ENCODE measurements around the gene USP37. TPM values are rescaled to one million over a fixed set of nuclear protein-coding genes. Genes with fewer than 3 reads are reported as not detected.

Gene USP37
- total RNA-seq, 1 donor from 2014 or later = 17.8 TPM

DNA sequence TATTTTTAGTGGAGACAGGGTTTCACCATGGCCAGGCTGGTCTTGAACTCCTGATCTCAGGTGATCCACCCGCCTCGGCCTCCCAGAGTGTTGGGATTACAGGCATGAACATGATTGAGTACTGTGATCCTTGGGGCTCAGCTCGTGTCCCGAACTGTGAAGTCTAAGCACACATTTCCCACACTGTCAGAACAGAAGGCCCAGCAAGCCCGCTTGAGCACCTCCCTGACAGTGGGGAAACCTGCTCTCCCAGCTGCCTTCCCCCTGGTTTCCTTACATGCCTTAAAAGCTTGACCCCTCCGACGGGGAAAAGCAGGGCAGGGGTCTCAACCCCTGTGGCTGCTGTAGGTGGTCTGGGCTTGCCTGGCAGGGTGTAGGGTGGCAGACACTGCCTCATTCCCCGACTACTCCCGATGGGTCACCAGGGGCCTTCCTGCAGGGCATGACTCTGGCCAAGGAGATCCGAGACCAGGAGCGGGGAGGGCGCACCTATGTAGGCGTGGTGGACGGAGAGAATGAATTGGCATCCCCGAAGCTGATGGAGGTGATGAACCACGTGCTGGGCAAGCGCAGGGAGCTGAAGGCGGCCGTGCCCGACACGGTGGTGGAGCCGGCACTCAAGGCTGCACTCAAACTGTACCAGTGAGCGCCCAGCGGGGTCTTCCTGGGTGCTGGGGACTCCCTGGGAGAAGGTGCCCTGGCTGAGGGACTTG lies 139.1 kb downstream of the USP37 start:
- Mint-ChIP-seq H3K36me3 (no peaks in the 10 kb centered on the region), H3K27ac (no peak overlapping the region), H3K4me1 (no peaks in the 10 kb centered on the region), H3K9me3 (no peaks in the 10 kb centered on the region), H3K4me3 (no peak overlapping the region), H3K27me3 (ENCODE audit: low read depth) (no peaks in the 10 kb centered on the region)
- DNase-seq (ENCODE audit: low spot score in 2 of 2, unreplicated experiment in 2 of 2) = no peak
- TF ChIP-seq, protein P1, sequence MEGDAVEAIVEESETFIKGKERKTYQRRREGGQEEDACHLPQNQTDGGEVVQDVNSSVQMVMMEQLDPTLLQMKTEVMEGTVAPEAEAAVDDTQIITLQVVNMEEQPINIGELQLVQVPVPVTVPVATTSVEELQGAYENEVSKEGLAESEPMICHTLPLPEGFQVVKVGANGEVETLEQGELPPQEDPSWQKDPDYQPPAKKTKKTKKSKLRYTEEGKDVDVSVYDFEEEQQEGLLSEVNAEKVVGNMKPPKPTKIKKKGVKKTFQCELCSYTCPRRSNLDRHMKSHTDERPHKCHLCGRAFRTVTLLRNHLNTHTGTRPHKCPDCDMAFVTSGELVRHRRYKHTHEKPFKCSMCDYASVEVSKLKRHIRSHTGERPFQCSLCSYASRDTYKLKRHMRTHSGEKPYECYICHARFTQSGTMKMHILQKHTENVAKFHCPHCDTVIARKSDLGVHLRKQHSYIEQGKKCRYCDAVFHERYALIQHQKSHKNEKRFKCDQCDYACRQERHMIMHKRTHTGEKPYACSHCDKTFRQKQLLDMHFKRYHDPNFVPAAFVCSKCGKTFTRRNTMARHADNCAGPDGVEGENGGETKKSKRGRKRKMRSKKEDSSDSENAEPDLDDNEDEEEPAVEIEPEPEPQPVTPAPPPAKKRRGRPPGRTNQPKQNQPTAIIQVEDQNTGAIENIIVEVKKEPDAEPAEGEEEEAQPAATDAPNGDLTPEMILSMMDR (IDR thresholded peaks at IDR 0.05; ENCODE audit: unreplicated experiment) = no peak

- H3K4me3 Mint-ChIP-seq = no peak overlapping the region
- TF ChIP-seq, protein P1 (IDR thresholded peaks at IDR 0.05; ENCODE audit: unreplicated experiment) = no peak
- no peaks in the 10 kb centered on the region for H3K9me3 Mint-ChIP-seq
- no peaks in the 10 kb centered on the region for H3K4me1 Mint-ChIP-seq
- no peaks in the 10 kb centered on the region for H3K27me3 Mint-ChIP-seq (ENCODE audit: low read depth)
- H3K27ac Mint-ChIP-seq = no peak overlapping the region
- no peaks in the 10 kb centered on the region for H3K36me3 Mint-ChIP-seq
- DNase-seq (ENCODE audit: low spot score in 2 of 2, unreplicated experiment in 2 of 2) = no peak
Observed at GRCh38 chr2:218427741-218428140, 140.4 kb downstream of the USP37 start.

DNA sequence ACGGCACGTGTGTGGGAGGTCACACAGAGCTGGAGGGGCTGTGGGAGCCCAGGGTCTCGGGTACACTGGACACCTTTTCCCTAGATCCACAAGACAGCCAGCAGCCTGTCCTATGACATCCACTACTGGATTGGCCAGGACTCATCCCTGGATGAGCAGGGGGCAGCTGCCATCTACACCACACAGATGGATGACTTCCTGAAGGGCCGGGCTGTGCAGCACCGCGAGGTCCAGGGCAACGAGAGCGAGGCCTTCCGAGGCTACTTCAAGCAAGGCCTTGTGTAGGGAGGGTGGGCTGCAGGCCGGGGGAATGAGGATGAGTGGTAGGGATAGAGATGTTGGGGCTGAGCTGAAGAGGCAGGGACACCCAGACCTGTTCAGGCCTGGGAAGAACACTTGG lies 142.6 kb downstream of the USP37 start:
- Mint-ChIP-seq H3K9me3 (no peaks in the 10 kb centered on the region), H3K4me3 (no peak overlapping the region), H3K27me3 (ENCODE audit: low read depth) (no peaks in the 10 kb centered on the region), H3K36me3 (no peaks in the 10 kb centered on the region), H3K4me1 (peaks cover 6% of the 10 kb centered on the region), H3K27ac (no peak overlapping the region)
- no peak for DNase-seq (ENCODE audit: low spot score in 2 of 2, unreplicated experiment in 2 of 2)
- TF ChIP-seq, protein P1 (IDR thresholded peaks at IDR 0.05; ENCODE audit: unreplicated experiment) = no peak

- Mint-ChIP-seq H3K27me3 (ENCODE audit: low read depth) (no peaks in the 10 kb centered on the region), H3K4me1 (peaks cover 6% of the 10 kb centered on the region), H3K4me3 (no peak overlapping the region), H3K36me3 (no peaks in the 10 kb centered on the region), H3K9me3 (no peaks in the 10 kb centered on the region), H3K27ac (no peak overlapping the region)
- TF ChIP-seq, protein P1 (IDR thresholded peaks at IDR 0.05; ENCODE audit: unreplicated experiment) = no peak
- no peak for DNase-seq (ENCODE audit: low spot score in 2 of 2, unreplicated experiment in 2 of 2)
Observed at GRCh38 chr2:218423584-218423983, 144.6 kb downstream of the USP37 start.

DNA sequence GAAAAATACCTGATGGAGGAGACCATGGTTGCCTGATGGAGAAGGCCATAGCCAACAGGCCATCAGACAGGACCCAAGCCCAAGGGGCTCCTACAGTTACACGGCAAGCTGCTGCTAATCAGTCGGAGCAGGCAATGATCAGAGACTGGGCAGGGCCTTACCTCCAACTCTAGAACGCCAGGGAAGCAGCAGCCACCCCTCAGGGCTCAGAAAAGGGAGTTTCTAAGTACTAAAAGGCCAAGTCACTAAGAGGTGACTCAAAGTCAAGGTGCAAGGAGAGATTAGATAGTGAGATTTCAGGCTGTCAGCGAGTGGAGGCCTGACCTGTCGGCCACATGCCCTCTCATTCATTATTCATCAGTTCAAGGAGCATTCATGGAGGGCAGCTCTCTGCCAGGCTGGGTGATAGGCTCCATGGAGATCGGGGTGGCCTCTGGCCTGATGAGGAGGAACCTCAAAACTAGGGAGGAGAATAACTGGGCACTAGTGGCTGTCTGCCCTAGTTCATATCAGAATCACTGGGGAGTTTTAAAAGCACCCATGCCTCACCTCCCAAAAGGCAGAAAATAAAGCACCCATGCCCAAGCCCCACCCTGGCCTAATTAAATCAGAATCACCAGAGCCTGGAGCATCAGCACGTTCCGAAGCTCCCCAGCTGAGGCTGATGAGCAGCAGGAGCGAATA lies 145.6 kb downstream of the USP37 start:
- Mint-ChIP-seq H3K4me3 (no peak overlapping the region), H3K9me3 (no peaks in the 10 kb centered on the region), H3K27ac (no peak overlapping the region)

More for the DNA sequence above, 145.6 kb downstream of the USP37 start:
- Mint-ChIP-seq H3K4me1 (peaks cover 6% of the 10 kb centered on the region), H3K27me3 (ENCODE audit: low read depth) (no peaks in the 10 kb centered on the region), H3K36me3 (no peaks in the 10 kb centered on the region)
- TF ChIP-seq, protein P1 (IDR thresholded peaks at IDR 0.05; ENCODE audit: unreplicated experiment) = no peak
- no peak for DNase-seq (ENCODE audit: low spot score in 2 of 2, unreplicated experiment in 2 of 2)
